GM12878 (cell line): Measurements from ENCODE around the gene GKN2. TPM values are rescaled to one million over a fixed set of nuclear protein-coding genes. Genes with fewer than 3 reads are reported as not detected.

Experiments
- ATAC-seq: fragments of 200-7000 bp; cut with Tn5 transposase; 3 replicates; pipeline ENCODE4 v1.9.1; 2020; ENCODE audit warnings: mild to moderate bottlenecking, moderate library complexity
- BruUV-seq: library from RNA; stranded (reverse); fragments of 400-500 nt; replicated peaks from 2 replicates; lab custom pipeline; 2021; lab: Mats Ljungman, UMichigan
- CTCF ChIA-PET: fragments of 300-600 bp; sonication (Branson Sonifier 250); formaldehyde crosslinking; extraction: SDS; loops from one replicate; lab custom pipeline; 2021; ENCODE audit warnings: inconsistent platforms; lab: Yijun Ruan, JAX
- POLR2A ChIA-PET: fragments of 350-600 bp; formaldehyde crosslinking; extraction: SDS; loops from one replicate; lab custom pipeline; 2021; ENCODE audit warnings: inconsistent platforms; lab: Charles Lee
- RAD21 ChIA-PET: fragments of 300-600 bp; sonication (Branson Sonifier 250); formaldehyde crosslinking; loops from one replicate; lab custom pipeline; 2023; ENCODE audit warnings: antibody characterized with exemption; ENCODE audit not compliant: unreplicated experiment; lab: Charles Lee
- SMC1A ChIA-PET: fragments of 300-600 bp; sonication (Branson Sonifier 250); formaldehyde crosslinking; loops from one replicate; lab custom pipeline; 2023; ENCODE audit not compliant: unreplicated experiment, uncharacterized antibody; lab: Charles Lee
- DNase-seq: peaks from one replicate; pipeline ENCODE4 v3.0.0-alpha.2; 2011; ENCODE audit warnings: low read depth, low spot score
- FAIRE-seq: peaks from 3 replicates; lab custom pipeline; 2011; peaks lifted over from hg19 to GRCh38; lab: Jason Lieb, UNC
- H2AFZ ChIP-seq: 2 replicates; pipeline ENCODE4 v1.6.0; 2011; ENCODE audit warnings: low read depth, low read length, control low read depth; ENCODE audit not compliant: control insufficient read depth
- H3K27ac ChIP-seq: 2 replicates; pipeline ENCODE4 v1.5.1; 2011; ENCODE audit warnings: control low read depth; ENCODE audit not compliant: control insufficient read depth, insufficient read depth
- H3K27me3 ChIP-seq, 2 experiments: replicated peaks in 1 of 2; 2 replicates each; pipeline versions ENCODE4 v1.6.0 to v1.6.1; 2011; ENCODE audit warnings: low read length in 1 of 2; ENCODE audit not compliant: control insufficient read depth in 2 of 2, insufficient read depth in 2 of 2
- H3K36me3 ChIP-seq, 2 experiments: 2 replicates each; pipeline ENCODE4 v1.5.1; 2011; ENCODE audit warnings: low read length in 1 of 2; ENCODE audit not compliant: control insufficient read depth in 2 of 2, insufficient read depth in 2 of 2
- H3K4me1 ChIP-seq: 2 replicates; pipeline ENCODE4 v1.6.1; 2011; ENCODE audit warnings: mild to moderate bottlenecking, low read length, moderate library complexity, mixed read lengths; ENCODE audit not compliant: control insufficient read depth, insufficient read depth
- H3K4me2 ChIP-seq: 2 replicates; pipeline ENCODE4 v1.6.0; 2011; ENCODE audit warnings: control low read depth; ENCODE audit not compliant: control insufficient read depth, insufficient read depth
- H3K4me3 ChIP-seq: fragments of 200-600 bp; sonication (generic); 2 replicates; pipeline ENCODE4 v1.5.1; 2016
- H3K79me2 ChIP-seq: 2 replicates; pipeline ENCODE4 v1.6.0; 2011; ENCODE audit warnings: low read length; ENCODE audit not compliant: control insufficient read depth, insufficient read depth
- H3K9ac ChIP-seq: 2 replicates; pipeline ENCODE4 v1.8.0; 2011; ENCODE audit warnings: low read length, control low read depth, mixed read lengths; ENCODE audit not compliant: control insufficient read depth, insufficient read depth
- H3K9me3 ChIP-seq: replicated peaks from 3 replicates; pipeline ENCODE4 v1.5.1; 2011; ENCODE audit warnings: mild to moderate bottlenecking, low read length; ENCODE audit not compliant: control insufficient read depth, insufficient read depth
- H4K20me1 ChIP-seq: 2 replicates; pipeline ENCODE4 v1.6.0; 2011; ENCODE audit not compliant: control insufficient read depth, insufficient read depth
- ESRRA ChIP-seq: IDR thresholded peaks from 2 replicates; pipeline ENCODE4 v1.6.1; 2012; ENCODE audit warnings: mild to moderate bottlenecking, low read length, improper control_type of control experiment
- EZH2 ChIP-seq: IDR thresholded peaks from 2 replicates; pipeline ENCODE4 v1.6.1; 2012; ENCODE audit warnings: low read depth, mild to moderate bottlenecking, control low read depth, inconsistent platforms, low read length, borderline replicate concordance; ENCODE audit not compliant: control insufficient read depth
- FOS ChIP-seq: IDR thresholded peaks from 3 replicates; pipeline ENCODE4 v1.6.1; 2011; ENCODE audit warnings: borderline replicate concordance; ENCODE audit not compliant: insufficient read length; ENCODE audit errors: extremely low read depth
- FOXK2 ChIP-seq: fragments of 450-650 bp; IDR thresholded peaks from 2 replicates; pipeline ENCODE4 v1.6.1; 2017; ENCODE audit warnings: mild to moderate bottlenecking, moderate library complexity
- GABPA ChIP-seq: IDR thresholded peaks from 2 replicates; pipeline ENCODE4 v1.6.1; 2014; ENCODE audit warnings: antibody characterized with exemption, low read depth, mild to moderate bottlenecking, inconsistent platforms
- JUNB ChIP-seq: IDR thresholded peaks from 2 replicates; pipeline ENCODE4 v1.6.1; 2016; ENCODE audit warnings: antibody characterized with exemption, mild to moderate bottlenecking
- MYC ChIP-seq: IDR thresholded peaks from 2 replicates; pipeline ENCODE4 v1.6.1; 2011; ENCODE audit warnings: mild to moderate bottlenecking, low read length, moderate library complexity, inconsistent platforms; ENCODE audit not compliant: insufficient read depth, insufficient replicate concordance, insufficient read length, severe bottlenecking
- NFXL1 ChIP-seq: fragments of 450-650 bp; IDR thresholded peaks from 2 replicates; pipeline ENCODE4 v1.6.1; 2017; ENCODE audit warnings: antibody characterized with exemption, mild to moderate bottlenecking, borderline replicate concordance
- NFYB ChIP-seq: IDR thresholded peaks from 2 replicates; pipeline ENCODE4 v1.6.1; 2011; ENCODE audit warnings: low read depth, mild to moderate bottlenecking, low read length, improper control_type of control experiment, moderate library complexity; ENCODE audit not compliant: insufficient read depth
- RB1 ChIP-seq: fragments of 450-650 bp; formaldehyde crosslinking; IDR thresholded peaks from 2 replicates; pipeline ENCODE4 v1.6.1; 2017; ENCODE audit warnings: mild to moderate bottlenecking, borderline replicate concordance
- RFX5 ChIP-seq: IDR thresholded peaks from 2 replicates; pipeline ENCODE4 v1.6.1; 2011; ENCODE audit warnings: low read depth, low read length, improper control_type of control experiment
- SIN3A ChIP-seq: IDR thresholded peaks from 2 replicates; pipeline ENCODE4 v1.6.1; 2012; ENCODE audit warnings: low read depth, low read length, improper control_type of control experiment
- STAT3 ChIP-seq: IDR thresholded peaks from 2 replicates; pipeline ENCODE4 v1.6.1; 2011; ENCODE audit warnings: low read depth, low read length, improper control_type of control experiment
- SUPT20H ChIP-seq: IDR thresholded peaks from 2 replicates; pipeline ENCODE4 v1.6.1; 2011; ENCODE audit warnings: low read depth, mild to moderate bottlenecking, low read length, moderate library complexity, borderline replicate concordance; ENCODE audit not compliant: control insufficient read depth
- TARDBP ChIP-seq: IDR thresholded peaks from 2 replicates; pipeline ENCODE4 v1.6.1; 2016; ENCODE audit warnings: borderline replicate concordance
- ZBTB40 ChIP-seq: fragments of 450-650 bp; IDR thresholded peaks from 2 replicates; pipeline ENCODE4 v1.6.1; 2016; ENCODE audit warnings: mild to moderate bottlenecking, moderate library complexity, borderline replicate concordance
- ZNF24 ChIP-seq: fragments of 450-650 bp; IDR thresholded peaks from 2 replicates; pipeline ENCODE4 v1.6.1; 2017; ENCODE audit warnings: antibody characterized with exemption, mild to moderate bottlenecking
- in situ Hi-C: fragments of 300-500 bp; cut with MboI; formaldehyde crosslinking; loops from 9 replicates; pipeline ENCODE4 v1.14.3; 2018; ENCODE audit warnings: mixed read lengths
- intact Hi-C: fragments of 100-400 bp; cut with micrococcal nuclease; formaldehyde crosslinking; loops from one replicate; pipeline ENCODE4 v1.14.2; 2022; ENCODE audit not compliant: unreplicated experiment
- polyA plus RNA-seq, 11 experiments: library from polyadenylated mRNA; depleted of rRNA in 4 of 11; unstranded in 6 of 11; stranded (reverse) in 5 of 11; fragments of >200 nt; fragmentation: Nextera tagmentation in 4 of 11; fragmentation: Illumina TruSeq in 1 of 11; extraction: Ambion mirVana in 4 of 11; extraction: Trizol in 1 of 11; gene quantifications; 1 replicate in 1 of 11; 2 replicates in 10 of 11; pipeline versions ENCODE4 v1.2.1 to v1.2.3, GENCODE V29; 2011 to 2016; ENCODE audit warnings: inconsistent platforms in 2 of 11, missing spikeins in 2 of 11, low read depth in 1 of 11
- total RNA-seq, 4 experiments: library from RNA; depleted of rRNA in 3 of 4; stranded (reverse); fragments of >200 nt in 3 of 4; fragmentation: Illumina TruSeq in 1 of 4; extraction: Trizol in 1 of 4; gene quantifications; 2 replicates each; pipeline versions ENCODE4 v1.2.1 to v1.2.3, GENCODE V29; 2013 to 2021
- TF ChIP-seq, protein P1 (sequence below): fragments of 450-650 bp; formaldehyde crosslinking; IDR thresholded peaks from 2 replicates; pipeline ENCODE4 v1.4.0; 2020; ENCODE audit warnings: mild to moderate bottlenecking, moderate library complexity

GKN2 gene
- total and polyA plus RNA-seq, 10 of the 15 experiments (the other 5 are each of a cell fraction or from before 2014, with no cell fraction given), result not detected

- TF ChIP-seq ZBTB40 (no peak), STAT3 (no peak), TARDBP (no peak), ESRRA (no peak)
These were observed 49.2 kb upstream of the GKN2 start (continued) for GRCh38 chr2:69001879-69002278.

DNA sequence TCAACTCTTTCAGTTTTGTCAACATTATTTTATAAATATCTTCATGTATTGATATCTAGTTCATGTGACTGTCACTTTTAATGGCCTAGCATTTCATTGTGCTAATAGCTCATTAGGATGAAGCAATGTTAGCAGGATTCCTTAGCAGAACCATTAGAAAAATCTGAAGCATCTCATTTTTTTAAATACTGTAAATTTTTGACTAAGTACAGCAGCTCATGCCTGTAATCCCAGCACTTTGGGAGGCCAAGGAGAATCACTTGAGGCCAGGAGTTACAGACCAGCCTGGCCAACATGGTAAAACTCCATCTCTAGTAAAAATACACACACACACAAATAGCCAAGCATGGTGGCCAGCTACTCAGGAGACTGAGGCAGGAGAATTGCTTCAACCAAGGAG is 44.7 kb upstream of the GKN2 start:
- ChIA-PET CTCF (no interaction called here), RAD21 (no interaction called here), SMC1A (interaction anchor here (0.9 kb wide), 2 partner anchors 15 to 26 kb away, joined by 3 read pairs; no protein-coding TSS in a partner anchor), POLR2A (no interaction called here)
- ATAC-seq (no peak), DNase-seq (no peak), FAIRE-seq (no peak)
- Histone ChIP-seq H3K4me3 (no peak overlapping the region), H2AFZ (no peak overlapping the region), H3K27ac (no peak overlapping the region), H4K20me1 (no peaks in the 10 kb centered on the region), H3K4me2 (no peak overlapping the region), H3K36me3 (no peaks in the 10 kb centered on the region), H3K79me2 (no peaks in the 10 kb centered on the region), H3K4me1 (no peaks in the 10 kb centered on the region), H3K27me3 (no peaks in the 10 kb centered on the region; a peak in 1 of 4 replicates), H3K9me3 (no peaks in the 10 kb centered on the region), H3K9ac (no peak overlapping the region)
- BruUV-seq, result no TSS peak
- intact Hi-C loops, result no loop called here
- in situ Hi-C loops, result no loop called here
- no peak for TF ChIP-seq EZH2
- no peak for TF ChIP-seq SIN3A
- TF ChIP-seq RB1, result no peak
- no peak for TF ChIP-seq SUPT20H
- TF ChIP-seq RFX5, result no peak
- no peak for TF ChIP-seq NFYB
- no peak for TF ChIP-seq JUNB
- no peak for TF ChIP-seq MYC
- no peak for TF ChIP-seq FOXK2
- no peak for TF ChIP-seq ZNF24
- no peak for TF ChIP-seq GABPA
- no peak for TF ChIP-seq NFXL1
- TF ChIP-seq, protein P1, sequence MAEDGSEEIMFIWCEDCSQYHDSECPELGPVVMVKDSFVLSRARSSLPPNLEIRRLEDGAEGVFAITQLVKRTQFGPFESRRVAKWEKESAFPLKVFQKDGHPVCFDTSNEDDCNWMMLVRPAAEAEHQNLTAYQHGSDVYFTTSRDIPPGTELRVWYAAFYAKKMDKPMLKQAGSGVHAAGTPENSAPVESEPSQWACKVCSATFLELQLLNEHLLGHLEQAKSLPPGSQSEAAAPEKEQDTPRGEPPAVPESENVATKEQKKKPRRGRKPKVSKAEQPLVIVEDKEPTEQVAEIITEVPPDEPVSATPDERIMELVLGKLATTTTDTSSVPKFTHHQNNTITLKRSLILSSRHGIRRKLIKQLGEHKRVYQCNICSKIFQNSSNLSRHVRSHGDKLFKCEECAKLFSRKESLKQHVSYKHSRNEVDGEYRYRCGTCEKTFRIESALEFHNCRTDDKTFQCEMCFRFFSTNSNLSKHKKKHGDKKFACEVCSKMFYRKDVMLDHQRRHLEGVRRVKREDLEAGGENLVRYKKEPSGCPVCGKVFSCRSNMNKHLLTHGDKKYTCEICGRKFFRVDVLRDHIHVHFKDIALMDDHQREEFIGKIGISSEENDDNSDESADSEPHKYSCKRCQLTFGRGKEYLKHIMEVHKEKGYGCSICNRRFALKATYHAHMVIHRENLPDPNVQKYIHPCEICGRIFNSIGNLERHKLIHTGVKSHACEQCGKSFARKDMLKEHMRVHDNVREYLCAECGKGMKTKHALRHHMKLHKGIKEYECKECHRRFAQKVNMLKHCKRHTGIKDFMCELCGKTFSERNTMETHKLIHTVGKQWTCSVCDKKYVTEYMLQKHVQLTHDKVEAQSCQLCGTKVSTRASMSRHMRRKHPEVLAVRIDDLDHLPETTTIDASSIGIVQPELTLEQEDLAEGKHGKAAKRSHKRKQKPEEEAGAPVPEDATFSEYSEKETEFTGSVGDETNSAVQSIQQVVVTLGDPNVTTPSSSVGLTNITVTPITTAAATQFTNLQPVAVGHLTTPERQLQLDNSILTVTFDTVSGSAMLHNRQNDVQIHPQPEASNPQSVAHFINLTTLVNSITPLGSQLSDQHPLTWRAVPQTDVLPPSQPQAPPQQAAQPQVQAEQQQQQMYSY (CRISPR knock-in tag), result no peak
- TF ChIP-seq FOS, result no peak
